GM12892 (cell line): ENCODE data around the gene ANKRD49.

Source experiments
- POLR2AphosphoS5 ChIP-seq: IDR thresholded peaks from 2 replicates; pipeline ENCODE4 v1.6.1; 2011; ENCODE audit warnings: low read depth, low read length, control low read depth
- TAF1 ChIP-seq: IDR thresholded peaks from 2 replicates; pipeline ENCODE4 v1.6.1; 2011; ENCODE audit warnings: low read depth, mild to moderate bottlenecking, control low read depth, low read length, borderline replicate concordance

DNA sequence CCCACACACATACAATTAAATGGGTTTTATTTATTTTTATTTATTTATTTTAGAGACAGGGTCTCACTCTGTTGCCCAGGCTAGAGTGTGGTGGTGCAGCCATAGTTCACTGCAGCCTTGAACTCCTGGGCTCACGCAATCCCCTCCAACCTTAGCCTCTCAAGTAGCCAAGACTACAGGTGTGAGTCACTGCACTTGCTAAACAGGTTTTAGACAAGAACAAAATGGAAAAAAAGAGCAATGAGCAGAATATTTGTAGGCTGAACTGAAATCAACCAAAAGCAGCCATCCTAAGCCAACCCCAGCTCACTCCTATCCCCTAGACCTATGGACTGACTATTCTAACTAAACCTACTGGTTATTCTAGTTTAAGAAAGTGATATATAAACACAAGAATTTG, 37.9 kb upstream of the ANKRD49 start:
- TF ChIP-seq POLR2AphosphoS5 (no peak), TAF1 (no peak)
